Activated naive CD4-positive, alpha-beta T cell treated with anti-CD3 and anti-CD28 coated beads, Interleukin-2, amount 10 ng/mL, durations not matched to agents 7 days and 5 days (primary cell): ENCODE data around the gene CSAG1.
"Not testable (repeated sequence)": the region's sequence is repeated elsewhere in the genome, so short reads cannot be mapped to it uniquely, and the experiment has no call there.

ENCODE experiments used
- CTCF ChIA-PET: fragments of 350-600 bp; sonication (Branson Sonifier 250); formaldehyde crosslinking; loops from one replicate; lab custom pipeline; 2021; ENCODE audit warnings: antibody characterized with exemption; lab: Charles Lee
- DNase-seq: peaks from one replicate; pipeline ENCODE4 v3.0.0-alpha.2; 2020
- H3K27ac Mint-ChIP-seq: one replicate; pipeline ENCODE4 v1.8.0; 2021; ENCODE audit warnings: mild to moderate bottlenecking, moderate library complexity, mixed read lengths
- H3K27me3 Mint-ChIP-seq: one replicate; pipeline ENCODE4 v1.8.0; 2021; ENCODE audit warnings: mild to moderate bottlenecking, mixed read lengths
- H3K36me3 Mint-ChIP-seq: one replicate; pipeline ENCODE4 v1.8.0; 2021; ENCODE audit warnings: mixed read lengths
- H3K4me1 Mint-ChIP-seq: one replicate; pipeline ENCODE4 v1.8.0; 2021; ENCODE audit warnings: mixed read lengths
- H3K4me3 Mint-ChIP-seq: one replicate; pipeline ENCODE4 v1.8.0; 2021; ENCODE audit warnings: mild to moderate bottlenecking, moderate library complexity, mixed read lengths
- H3K9me3 Mint-ChIP-seq: one replicate; pipeline ENCODE4 v1.8.0; 2021; ENCODE audit warnings: mixed read lengths

The CSAG1 gene, protein sequence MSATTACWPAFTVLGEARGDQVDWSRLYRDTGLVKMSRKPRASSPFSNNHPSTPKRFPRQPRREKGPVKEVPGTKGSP

GRCh38 chrX:152733261-152733975 lies at the start of gene CSAG1, which contains the start of gene MAGEA12:
TSS of gene CSAG1 (minus strand) at chrX:152733721. CDS start at chrX:152732460, 1,261 bp downstream.
TSS of gene MAGEA12 (plus strand) at chrX:152733757. CDS start at chrX:152736162, 2,405 bp downstream.
- Mint-ChIP-seq H3K4me1 (no peaks in the 10 kb centered on the region), H3K27me3 (peaks cover 3% of the 10 kb centered on the region), H3K9me3 (no peaks in the 10 kb centered on the region), H3K4me3 (no peak within 1 kb of the TSS), H3K36me3 (no peaks in the 10 kb centered on the region), H3K27ac (no peak within 1 kb of the TSS)
- CTCF ChIA-PET = no interaction called here
- DNase-seq = no peak

- H3K27ac Mint-ChIP-seq, H3K9me3 Mint-ChIP-seq, CTCF ChIA-PET, H3K36me3 Mint-ChIP-seq, H3K4me3 Mint-ChIP-seq, DNase-seq, H3K4me1 Mint-ChIP-seq, H3K27me3 Mint-ChIP-seq: not testable (repeated sequence)
Measured at GRCh38 chrX:152769549-152770289, 36.2 kb upstream of the CSAG1 start, which contains the start of gene MAGEA6. TSS of gene MAGEA6 (minus strand) at chrX:152769689. CDS start at chrX:152767650, 2,039 bp downstream.

- H3K4me3 Mint-ChIP-seq, H3K9me3 Mint-ChIP-seq, H3K27ac Mint-ChIP-seq, CTCF ChIA-PET, DNase-seq, H3K36me3 Mint-ChIP-seq, H3K4me1 Mint-ChIP-seq, H3K27me3 Mint-ChIP-seq: not testable (repeated sequence)
Measured at GRCh38 chrX:152766562-152766961, 33.0 kb upstream of the CSAG1 start.

GRCh38 chrX:152761582-152761981 lies 28.1 kb upstream of the CSAG1 start:
- H3K4me1 Mint-ChIP-seq, H3K9me3 Mint-ChIP-seq, DNase-seq, H3K27ac Mint-ChIP-seq, H3K4me3 Mint-ChIP-seq, H3K27me3 Mint-ChIP-seq, H3K36me3 Mint-ChIP-seq, CTCF ChIA-PET: not testable (repeated sequence)

GRCh38 chrX:152759544-152759943 lies 26.0 kb upstream of the CSAG1 start:
- H3K27me3 Mint-ChIP-seq, H3K36me3 Mint-ChIP-seq, CTCF ChIA-PET, DNase-seq, H3K4me1 Mint-ChIP-seq, H3K9me3 Mint-ChIP-seq, H3K4me3 Mint-ChIP-seq, H3K27ac Mint-ChIP-seq: not testable (repeated sequence)

DNA sequence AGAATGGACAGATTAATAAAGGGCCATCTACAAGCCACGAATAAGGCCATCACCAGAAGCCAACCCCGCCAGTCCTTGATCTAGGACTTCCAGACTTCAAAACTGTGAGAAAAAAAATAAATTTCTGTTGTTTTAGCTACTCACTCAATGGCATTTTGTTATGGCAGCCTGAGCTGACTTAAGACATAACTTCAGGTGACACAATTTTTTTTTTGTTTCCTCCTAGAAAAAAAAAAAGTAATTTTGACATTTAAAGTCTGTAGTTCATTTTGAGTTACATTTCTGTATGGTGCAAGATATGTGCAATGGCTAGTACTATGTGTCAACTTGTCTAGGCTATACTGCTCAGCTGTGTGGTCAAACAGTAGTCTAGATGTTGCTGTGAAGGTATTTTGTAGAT lies 25.4 kb upstream of the CSAG1 start, which contains the start of gene CSAG3:
Gene CSAG3, plus strand, starts transcription at position 301 of the 400 bp plus-strand sequence.
- not testable (repeated sequence) for H3K4me3 Mint-ChIP-seq

DNA sequence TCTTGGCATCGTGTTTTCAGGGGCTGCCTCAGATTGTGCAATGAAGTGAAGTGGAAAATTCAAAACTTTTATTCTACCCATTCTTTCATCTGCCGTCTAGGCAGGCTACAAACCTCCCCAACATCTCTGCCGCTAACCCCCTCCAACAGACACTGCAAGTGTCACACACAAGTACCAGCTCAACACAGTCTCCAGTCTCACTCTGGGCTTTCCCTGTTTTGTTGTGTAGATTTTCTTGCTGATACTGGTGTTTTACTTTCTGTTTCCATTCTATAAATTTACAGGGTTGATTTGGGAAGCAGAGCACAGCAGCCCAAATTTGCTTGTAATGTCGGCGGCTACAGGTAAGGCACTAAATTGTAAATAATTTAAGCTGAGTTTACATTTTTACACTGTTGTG lies 21.4 kb upstream of the CSAG1 start:
- H3K27me3 Mint-ChIP-seq, H3K9me3 Mint-ChIP-seq, CTCF ChIA-PET, H3K36me3 Mint-ChIP-seq, DNase-seq, H3K4me3 Mint-ChIP-seq, H3K27ac Mint-ChIP-seq, H3K4me1 Mint-ChIP-seq: not testable (repeated sequence)

More for the DNA sequence above, 25.4 kb upstream of the CSAG1 start, which contains the start of gene CSAG3:
- CTCF ChIA-PET, H3K36me3 Mint-ChIP-seq, H3K27ac Mint-ChIP-seq, H3K9me3 Mint-ChIP-seq, H3K4me1 Mint-ChIP-seq, H3K27me3 Mint-ChIP-seq, DNase-seq: not testable (repeated sequence)

DNA sequence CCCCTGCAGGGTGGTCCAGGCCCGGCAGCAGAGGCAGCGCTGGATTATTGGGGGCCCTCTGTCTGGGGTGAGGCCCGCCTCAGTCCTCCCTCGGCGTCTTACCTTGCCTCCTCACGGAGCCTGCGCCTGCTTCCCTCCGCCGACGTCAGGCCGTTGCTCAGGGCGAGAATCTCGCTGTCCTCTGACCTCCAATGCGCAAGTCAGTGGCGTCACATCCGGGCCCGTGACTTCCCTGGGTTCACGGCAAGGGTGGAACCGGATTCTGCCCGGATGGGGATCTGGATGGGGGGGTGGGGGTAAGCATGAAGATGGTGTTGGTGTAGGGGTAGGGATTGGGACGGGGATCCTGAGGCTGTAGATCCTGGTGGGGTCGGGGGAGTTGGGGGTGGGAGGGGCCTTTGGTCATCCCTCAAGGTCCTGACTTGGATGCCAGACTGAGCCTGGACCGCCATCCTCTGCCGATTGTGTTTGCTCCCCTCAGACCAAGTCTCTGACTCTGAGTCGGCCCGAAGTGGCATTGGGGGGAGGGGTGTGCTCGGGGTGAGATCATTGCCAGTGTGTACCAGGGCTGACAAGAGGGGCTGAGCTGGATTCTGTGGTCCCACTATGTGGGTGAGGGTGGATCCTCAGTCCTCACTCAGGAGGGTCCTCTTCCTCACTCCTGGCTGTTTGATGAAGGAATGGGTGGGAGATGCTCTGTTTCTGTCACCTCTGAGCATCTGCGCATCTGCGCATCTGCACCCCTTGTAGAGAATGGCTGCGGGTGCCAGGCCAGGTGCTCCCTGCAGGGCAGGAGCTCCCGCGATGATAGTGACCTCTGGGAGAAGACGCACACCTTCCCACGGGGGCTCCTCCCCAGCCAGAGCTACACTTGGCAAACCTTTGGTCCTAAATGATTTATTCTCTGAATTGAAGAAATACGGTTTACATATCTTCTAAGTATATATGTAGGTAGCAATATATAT lies 20.4 kb upstream of the CSAG1 start, which contains the start of gene MAGEA2:
Gene MAGEA2, minus strand, starts transcription at position 157 of the 965 bp plus-strand sequence. CDS start 2,479 bp downstream, outside the sequence.
- not testable (repeated sequence) for H3K27ac Mint-ChIP-seq

DNA sequence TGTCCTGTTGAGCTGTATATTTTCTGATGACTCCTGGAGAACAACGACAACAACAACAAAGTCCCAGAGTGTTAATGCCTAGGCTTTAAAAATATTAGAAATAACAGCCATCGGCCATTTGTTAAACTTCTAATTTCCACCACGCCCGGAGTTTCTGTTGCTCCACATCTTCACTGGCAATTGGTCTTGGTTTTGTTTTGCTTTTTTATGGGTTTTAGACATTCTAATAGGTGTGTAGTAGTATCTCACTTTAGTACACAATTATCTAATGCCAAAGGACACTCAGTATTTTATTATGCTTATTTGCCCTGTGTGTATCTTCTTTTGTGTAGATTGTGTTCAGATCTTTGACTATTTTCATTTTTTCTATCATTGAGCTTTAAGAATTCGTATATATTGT lies 5.0 kb upstream of the CSAG1 start:
- Mint-ChIP-seq H3K9me3 (no peaks in the 10 kb centered on the region), H3K4me3 (no peak overlapping the region), H3K27ac (no peak overlapping the region), H3K4me1 (no peaks in the 10 kb centered on the region), H3K27me3 (peaks cover 3% of the 10 kb centered on the region), H3K36me3 (no peaks in the 10 kb centered on the region)
- no peak for DNase-seq
- CTCF ChIA-PET = no interaction called here

More for the DNA sequence above, 20.4 kb upstream of the CSAG1 start, which contains the start of gene MAGEA2:
- H3K27me3 Mint-ChIP-seq, H3K36me3 Mint-ChIP-seq, CTCF ChIA-PET, H3K9me3 Mint-ChIP-seq, DNase-seq, H3K4me1 Mint-ChIP-seq, H3K4me3 Mint-ChIP-seq: not testable (repeated sequence)

- H3K27ac Mint-ChIP-seq, H3K36me3 Mint-ChIP-seq, DNase-seq, H3K4me3 Mint-ChIP-seq, CTCF ChIA-PET, H3K27me3 Mint-ChIP-seq, H3K4me1 Mint-ChIP-seq, H3K9me3 Mint-ChIP-seq: not testable (repeated sequence)
Measured at GRCh38 chrX:152736528-152736927, 3.0 kb upstream of the CSAG1 start.

DNA sequence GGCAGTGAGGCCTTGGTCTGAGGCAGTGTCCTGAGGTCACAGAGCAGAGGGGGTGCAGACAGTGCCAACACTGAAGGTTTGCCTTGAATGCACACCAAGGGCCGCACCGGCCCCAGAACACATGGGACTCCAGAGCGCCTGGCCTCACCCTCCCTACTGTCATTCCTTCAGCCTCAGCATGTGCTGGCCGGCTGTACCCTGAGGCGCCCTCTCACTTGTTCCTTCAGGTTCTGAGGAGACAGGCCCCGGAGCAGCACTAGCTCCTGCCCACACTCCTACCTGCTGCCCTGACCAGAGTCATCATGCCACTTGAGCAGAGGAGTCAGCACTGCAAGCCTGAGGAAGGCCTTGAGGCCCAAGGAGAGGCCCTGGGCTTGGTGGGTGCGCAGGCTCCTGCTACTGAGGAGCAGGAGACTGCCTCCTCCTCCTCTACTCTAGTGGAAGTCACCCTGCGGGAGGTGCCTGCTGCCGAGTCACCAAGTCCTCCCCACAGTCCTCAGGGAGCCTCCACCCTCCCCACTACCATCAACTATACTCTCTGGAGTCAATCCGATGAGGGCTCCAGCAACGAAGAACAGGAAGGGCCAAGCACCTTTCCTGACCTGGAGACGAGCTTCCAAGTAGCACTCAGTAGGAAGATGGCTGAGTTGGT lies 2.5 kb upstream of the CSAG1 start:
- H3K36me3 Mint-ChIP-seq = no peaks in the 10 kb centered on the region
- H3K27ac Mint-ChIP-seq = no peak overlapping the region
- no peak overlapping the region for H3K4me3 Mint-ChIP-seq
- H3K27me3 Mint-ChIP-seq = peaks cover 3% of the 10 kb centered on the region
- H3K9me3 Mint-ChIP-seq = no peaks in the 10 kb centered on the region
- no peak for DNase-seq
- CTCF ChIA-PET = no interaction called here
- H3K4me1 Mint-ChIP-seq = no peaks in the 10 kb centered on the region

DNA sequence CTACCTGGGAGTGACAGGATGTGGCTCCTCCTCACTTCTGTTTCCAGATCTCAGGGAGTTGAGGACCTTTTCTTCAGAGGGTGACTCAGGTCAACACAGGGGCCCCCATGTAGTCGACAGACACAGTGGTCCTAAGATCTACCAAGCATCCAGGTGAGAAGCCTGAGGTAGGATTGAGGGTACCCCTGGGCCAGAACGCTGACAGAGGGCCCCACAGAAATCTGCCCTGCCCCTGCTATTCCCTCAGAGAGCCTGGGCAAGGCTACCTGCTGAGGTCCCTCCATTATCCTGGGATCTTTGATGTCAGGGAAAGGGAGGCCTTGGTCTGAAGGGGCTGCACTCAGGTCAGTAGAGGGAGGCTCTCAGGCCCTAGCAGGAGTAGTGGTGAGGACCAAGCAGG lies 1.6 kb upstream of the CSAG1 start:
- H3K4me3 Mint-ChIP-seq = no peak overlapping the region
- no peak overlapping the region for H3K27ac Mint-ChIP-seq
- no peaks in the 10 kb centered on the region for H3K4me1 Mint-ChIP-seq
- H3K36me3 Mint-ChIP-seq = no peaks in the 10 kb centered on the region
- H3K9me3 Mint-ChIP-seq = no peaks in the 10 kb centered on the region
- CTCF ChIA-PET = no interaction called here
- DNase-seq = no peak
- peaks cover 3% of the 10 kb centered on the region for H3K27me3 Mint-ChIP-seq

GRCh38 chrX:152734143-152734858 lies 780 bp upstream of the CSAG1 start:
- H3K9me3 Mint-ChIP-seq, DNase-seq, H3K36me3 Mint-ChIP-seq, CTCF ChIA-PET, H3K27me3 Mint-ChIP-seq, H3K4me1 Mint-ChIP-seq, H3K4me3 Mint-ChIP-seq, H3K27ac Mint-ChIP-seq: not testable (repeated sequence)
